Daoy (cell line): ENCODE measurements around the gene KANSL1. TPM values are rescaled to one million over a fixed set of nuclear protein-coding genes. Genes with fewer than 3 reads are reported as not detected.
"Not testable (repeated sequence)": the region's sequence is repeated elsewhere in the genome, so short reads cannot be mapped to it uniquely, and the experiment has no call there.

Experiments
- DNase-seq: peaks from one replicate; pipeline ENCODE4 v3.0.0-alpha.2; 2015; ENCODE audit warnings: low read depth
- total RNA-seq: library from RNA; depleted of rRNA; stranded (reverse); fragments of >200 nt; shearing (Covaris generic); gene quantifications from 2 replicates; pipeline ENCODE4 v1.2.3, GENCODE V29; 2014

KANSL1 gene
- total RNA-seq, 1 experiment from 2014 or later: 27.1 TPM

- DNase-seq: no peak
These were observed 54.8 kb downstream of the KANSL1 start for GRCh38 chr17:46138473-46138872.

- DNase-seq: no peak
These were observed 56.4 kb downstream of the KANSL1 start for GRCh38 chr17:46136820-46137219.

- DNase-seq: no peak
These were observed 57.2 kb downstream of the KANSL1 start for GRCh38 chr17:46135879-46136563.

GRCh38 chr17:46135126-46135812, 58.0 kb downstream of the KANSL1 start:
- DNase-seq: no peak

- no peak for DNase-seq
These were observed 63.9 kb downstream of the KANSL1 start for GRCh38 chr17:46129302-46129701.

- no peak for DNase-seq
These were observed 64.8 kb downstream of the KANSL1 start for GRCh38 chr17:46128453-46128852.

- no peak for DNase-seq
These were observed 65.7 kb downstream of the KANSL1 start for GRCh38 chr17:46127524-46127923.

- DNase-seq: no peak
These were observed 66.4 kb downstream of the KANSL1 start for GRCh38 chr17:46126840-46127239.

GRCh38 chr17:46125831-46126230, 67.4 kb downstream of the KANSL1 start:
- DNase-seq: no peak

- DNase-seq: no peak
These were observed 68.3 kb downstream of the KANSL1 start for GRCh38 chr17:46124695-46125592.

GRCh38 chr17:46123607-46124006, 69.6 kb downstream of the KANSL1 start:
- no peak for DNase-seq

GRCh38 chr17:46122486-46122871, 70.8 kb downstream of the KANSL1 start:
- DNase-seq: no peak

- DNase-seq: no peak
These were observed 71.3 kb downstream of the KANSL1 start for GRCh38 chr17:46121841-46122485.

GRCh38 chr17:46121165-46121764, 72.0 kb downstream of the KANSL1 start:
- DNase-seq: no peak

GRCh38 chr17:46120537-46120936, 72.7 kb downstream of the KANSL1 start:
- no peak for DNase-seq

GRCh38 chr17:46120078-46120477, 73.2 kb downstream of the KANSL1 start:
- no peak for DNase-seq

- no peak for DNase-seq
These were observed 74.3 kb downstream of the KANSL1 start for GRCh38 chr17:46118964-46119363.

GRCh38 chr17:46117850-46118696, 75.2 kb downstream of the KANSL1 start:
- no peak for DNase-seq

GRCh38 chr17:46117117-46117516, 76.1 kb downstream of the KANSL1 start:
- no peak for DNase-seq

GRCh38 chr17:46115699-46116098, 77.5 kb downstream of the KANSL1 start:
- DNase-seq: no peak

GRCh38 chr17:46111236-46111635, 82.0 kb downstream of the KANSL1 start:
- not testable (repeated sequence) for DNase-seq
